ENCODE results near the gene DNMT1.

DNA sequence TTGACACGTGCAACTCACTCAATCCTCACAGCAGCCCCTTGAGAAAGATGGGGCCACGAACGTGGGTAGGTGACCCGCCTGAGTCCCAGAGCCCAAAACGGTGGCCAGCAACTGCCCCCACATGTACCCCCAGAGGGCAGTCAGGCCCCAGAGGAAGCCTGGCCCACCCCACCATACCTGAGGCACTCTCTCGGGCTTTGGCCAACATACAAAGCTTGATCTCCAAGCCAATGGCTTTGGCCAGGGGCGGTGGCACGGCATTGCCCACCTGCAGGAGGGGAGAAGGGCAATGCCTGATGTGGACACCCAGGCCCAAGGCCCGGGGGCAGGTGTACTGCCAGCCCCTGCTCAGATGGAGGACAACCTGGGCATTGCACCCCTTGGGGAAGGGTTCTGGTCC, 60.7 kb downstream of the DNMT1 start:
- TF ChIP-seq SMC3 (conservative IDR thresholded peaks at IDR 0.05; ENCODE audit: poor library complexity) (no peak), EP300 (conservative IDR thresholded peaks at IDR 0.05; ENCODE audit: poor library complexity, severe bottlenecking) (no peak)
- TF ChIP-seq, protein P1, sequence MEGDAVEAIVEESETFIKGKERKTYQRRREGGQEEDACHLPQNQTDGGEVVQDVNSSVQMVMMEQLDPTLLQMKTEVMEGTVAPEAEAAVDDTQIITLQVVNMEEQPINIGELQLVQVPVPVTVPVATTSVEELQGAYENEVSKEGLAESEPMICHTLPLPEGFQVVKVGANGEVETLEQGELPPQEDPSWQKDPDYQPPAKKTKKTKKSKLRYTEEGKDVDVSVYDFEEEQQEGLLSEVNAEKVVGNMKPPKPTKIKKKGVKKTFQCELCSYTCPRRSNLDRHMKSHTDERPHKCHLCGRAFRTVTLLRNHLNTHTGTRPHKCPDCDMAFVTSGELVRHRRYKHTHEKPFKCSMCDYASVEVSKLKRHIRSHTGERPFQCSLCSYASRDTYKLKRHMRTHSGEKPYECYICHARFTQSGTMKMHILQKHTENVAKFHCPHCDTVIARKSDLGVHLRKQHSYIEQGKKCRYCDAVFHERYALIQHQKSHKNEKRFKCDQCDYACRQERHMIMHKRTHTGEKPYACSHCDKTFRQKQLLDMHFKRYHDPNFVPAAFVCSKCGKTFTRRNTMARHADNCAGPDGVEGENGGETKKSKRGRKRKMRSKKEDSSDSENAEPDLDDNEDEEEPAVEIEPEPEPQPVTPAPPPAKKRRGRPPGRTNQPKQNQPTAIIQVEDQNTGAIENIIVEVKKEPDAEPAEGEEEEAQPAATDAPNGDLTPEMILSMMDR (IDR thresholded peaks at IDR 0.05; ENCODE audit: poor library complexity, severe bottlenecking): no peak
